ENCODE data around the gene DPEP1.

The DPEP1 gene

GRCh38 chr16:89599451-89599858 is 14.0 kb upstream of the DPEP1 start:
- DNase-seq (ENCODE audit: low read depth): no peak

GRCh38 chr16:89599902-89600301 is 13.5 kb upstream of the DPEP1 start:
- DNase-seq (ENCODE audit: low read depth): no peak

GRCh38 chr16:89600427-89600826 is 13.0 kb upstream of the DPEP1 start:
- DNase-seq (ENCODE audit: low read depth): no peak

GRCh38 chr16:89600956-89601355 is 12.5 kb upstream of the DPEP1 start:
- no peak for DNase-seq (ENCODE audit: low read depth)

- no peak for DNase-seq (ENCODE audit: low read depth)
Observed at GRCh38 chr16:89601906-89602272, 11.6 kb upstream of the DPEP1 start.

- DNase-seq (ENCODE audit: low read depth): peak; percentile 26
Observed at GRCh38 chr16:89602273-89602951, 11.0 kb upstream of the DPEP1 start.

- no peak for DNase-seq (ENCODE audit: low read depth)
Observed at GRCh38 chr16:89602952-89603590, 10.4 kb upstream of the DPEP1 start.

- no peak for DNase-seq (ENCODE audit: low read depth)
Observed at GRCh38 chr16:89604764-89605163, 8.7 kb upstream of the DPEP1 start.

- no peak for DNase-seq (ENCODE audit: low read depth)
Observed at GRCh38 chr16:89605186-89605970, 8.1 kb upstream of the DPEP1 start.

GRCh38 chr16:89606006-89606405 is 7.4 kb upstream of the DPEP1 start:
- no peak for DNase-seq (ENCODE audit: low read depth)

- DNase-seq (ENCODE audit: low read depth): no peak
Observed at GRCh38 chr16:89607453-89607852, 6.0 kb upstream of the DPEP1 start.

GRCh38 chr16:89607937-89608740 is 5.3 kb upstream of the DPEP1 start:
- DNase-seq (ENCODE audit: low read depth): no peak

- DNase-seq (ENCODE audit: low read depth): no peak
Observed at GRCh38 chr16:89610108-89610453, 3.4 kb upstream of the DPEP1 start.

- DNase-seq (ENCODE audit: low read depth): no peak
Observed at GRCh38 chr16:89612415-89613166, 851 bp upstream of the DPEP1 start.

GRCh38 chr16:89613954-89614459 is 565 bp downstream of the DPEP1 start:
- no peak for DNase-seq (ENCODE audit: low read depth)

GRCh38 chr16:89615176-89615575 is 1.7 kb downstream of the DPEP1 start:
- DNase-seq (ENCODE audit: low read depth): no peak

GRCh38 chr16:89615596-89616090 is 2.2 kb downstream of the DPEP1 start:
- no peak for DNase-seq (ENCODE audit: low read depth)

GRCh38 chr16:89616623-89617022 is 3.2 kb downstream of the DPEP1 start:
- DNase-seq (ENCODE audit: low read depth): no peak

GRCh38 chr16:89617036-89617435 is 3.6 kb downstream of the DPEP1 start:
- no peak for DNase-seq (ENCODE audit: low read depth)

- DNase-seq (ENCODE audit: low read depth): no peak
Observed at GRCh38 chr16:89618109-89618998, 4.9 kb downstream of the DPEP1 start.
